Endothelial cell of umbilical vein (primary cell): ENCODE results near the gene RNASEH2C. TPM values are rescaled to one million over a fixed set of nuclear protein-coding genes. Genes with fewer than 3 reads are reported as not detected.
A peak's percentile ranks its signal among the peaks of the same experiment; 100 is the strongest.

ENCODE experiments used
- BruUV-seq: library from RNA; stranded (reverse); fragments of 400-500 nt; replicated peaks from 2 replicates; lab custom pipeline; 2021; lab: Mats Ljungman, UMichigan
- CTCF ChIA-PET: fragments of 300-600, 350-600 bp; sonication (Branson Sonifier 250); formaldehyde crosslinking; loops from one replicate; lab custom pipeline; 2021; ENCODE audit warnings: antibody characterized with exemption, inconsistent platforms; lab: Charles Lee
- POLR2A ChIA-PET: fragments of 300-600, 350-600 bp; sonication (Branson Sonifier 250); formaldehyde crosslinking; loops from one replicate; lab custom pipeline; 2021; ENCODE audit warnings: antibody characterized with exemption, inconsistent platforms; lab: Charles Lee
- DNase-seq: peaks from one replicate; pipeline ENCODE4 v3.0.0-alpha.2; 2011; ENCODE audit warnings: low read depth, low spot score
- FAIRE-seq: peaks from 2 replicates; lab custom pipeline; 2011; peaks lifted over from hg19 to GRCh38; lab: Jason Lieb, UNC
- H2AFZ ChIP-seq: 2 replicates; pipeline ENCODE4 v1.6.0; 2012; ENCODE audit warnings: low read depth, low read length, control low read depth, inconsistent platforms
- H3K27ac ChIP-seq: 2 replicates; pipeline ENCODE4 v1.5.1; 2011; ENCODE audit warnings: low read depth, mild to moderate bottlenecking, control low read depth, low read length, moderate library complexity; ENCODE audit not compliant: insufficient read depth
- H3K27me3 ChIP-seq, 2 experiments: 2 replicates each; pipeline versions ENCODE4 v1.6.0 to v1.6.1; 2011; ENCODE audit warnings: low read length in 2 of 2, mixed read lengths in 1 of 2; ENCODE audit not compliant: control insufficient read depth in 2 of 2, insufficient read depth in 2 of 2
- H3K36me3 ChIP-seq, 2 experiments: 2 replicates in 1 of 2; 3 replicates in 1 of 2; pipeline ENCODE4 v1.5.1; 2011; ENCODE audit warnings: low read length in 2 of 2, mild to moderate bottlenecking in 1 of 2, moderate library complexity in 1 of 2; ENCODE audit not compliant: control insufficient read depth in 2 of 2, insufficient read depth in 2 of 2; ENCODE audit errors: extremely low read depth in 1 of 2
- H3K4me1 ChIP-seq: 3 replicates; pipeline ENCODE4 v1.5.1; 2011; ENCODE audit warnings: mild to moderate bottlenecking, low read length; ENCODE audit not compliant: control insufficient read depth, insufficient read depth; ENCODE audit errors: extremely low read depth
- H3K4me2 ChIP-seq: 2 replicates; pipeline ENCODE4 v1.6.1; 2011; ENCODE audit warnings: low read length, control low read depth, mixed read lengths; ENCODE audit not compliant: insufficient read depth
- H3K4me3 ChIP-seq, 3 experiments: fragments of 200-600 bp in 1 of 3; sonication (generic), shearing (Covaris generic) in 1 of 3; replicated peaks in 1 of 3; 2 replicates each; pipeline ENCODE4 v1.5.1; 2011 to 2016; ENCODE audit warnings: control low read depth in 3 of 3, low read length in 3 of 3, mild to moderate bottlenecking in 2 of 3, inconsistent platforms in 1 of 3, low read depth in 1 of 3, moderate library complexity in 1 of 3; ENCODE audit not compliant: insufficient read depth in 1 of 3
- H3K79me2 ChIP-seq: 2 replicates; pipeline ENCODE4 v1.6.0; 2012; ENCODE audit warnings: low read length, inconsistent platforms; ENCODE audit not compliant: control insufficient read depth, insufficient read depth
- H3K9ac ChIP-seq: replicated peaks from 2 replicates; pipeline ENCODE3; 2011; ENCODE audit warnings: low read length, control low read depth; ENCODE audit not compliant: insufficient read depth; ENCODE audit errors: extremely low read depth
- H3K9me1 ChIP-seq: replicated peaks from 3 replicates; pipeline ENCODE4 v1.6.0; 2011; ENCODE audit warnings: mild to moderate bottlenecking, low read length; ENCODE audit not compliant: control insufficient read depth, insufficient read depth; ENCODE audit errors: extremely low read depth
- H3K9me3 ChIP-seq: replicated peaks from 2 replicates; pipeline ENCODE4 v1.5.1; 2012; ENCODE audit warnings: low read length, inconsistent platforms; ENCODE audit not compliant: control insufficient read depth, insufficient read depth
- H4K20me1 ChIP-seq: replicated peaks from 2 replicates; pipeline ENCODE3; 2011; ENCODE audit warnings: mild to moderate bottlenecking, low read length; ENCODE audit not compliant: control insufficient read depth, insufficient read depth; ENCODE audit errors: extremely low read depth
- EZH2 ChIP-seq: IDR thresholded peaks from 2 replicates; pipeline ENCODE4 v1.6.1; 2012; ENCODE audit warnings: borderline replicate concordance, low read depth, mild to moderate bottlenecking, moderate library complexity, low read length, inconsistent platforms; ENCODE audit not compliant: severe bottlenecking
- FOS ChIP-seq: IDR thresholded peaks from 2 replicates; pipeline ENCODE4 v1.6.1; 2011; ENCODE audit warnings: mild to moderate bottlenecking, low read length, moderate library complexity, borderline replicate concordance; ENCODE audit not compliant: insufficient read depth
- GATA2 ChIP-seq: IDR thresholded peaks from 2 replicates; pipeline ENCODE4 v1.7.0; 2011; ENCODE audit warnings: low read depth, mild to moderate bottlenecking, moderate library complexity, mixed read lengths, low read length; ENCODE audit not compliant: insufficient read length, insufficient read depth
- MYC ChIP-seq: IDR thresholded peaks from one replicate; pipeline ENCODE4 v1.6.1; 2011; ENCODE audit warnings: mild to moderate bottlenecking, low read depth, low read length
- POLR2A ChIP-seq: IDR thresholded peaks from 2 replicates; pipeline ENCODE4 v1.6.1; 2012; ENCODE audit warnings: low read depth, mild to moderate bottlenecking, control low read depth, low read length
- POLR2AphosphoS5 ChIP-seq: IDR thresholded peaks from 2 replicates; pipeline ENCODE4 v1.6.1; 2012; ENCODE audit warnings: low read depth, mild to moderate bottlenecking, control low read depth, low read length, moderate library complexity; ENCODE audit not compliant: insufficient read depth
- dilution Hi-C: fragments of 300-500 bp; cut with MboI; formaldehyde crosslinking; loops from one replicate; pipeline ENCODE4 v1.15.0; 2019; ENCODE audit warnings: low sequenced_read_pairs; ENCODE audit not compliant: extremely low pct_ligation_motif_present
- intact Hi-C: fragments of 100-400 bp; cut with micrococcal nuclease; formaldehyde crosslinking; loops from one replicate; pipeline ENCODE4 v1.10.0; 2022
- polyA plus RNA-seq, 4 experiments: library from polyadenylated mRNA; depleted of rRNA in 3 of 4; stranded (reverse) in 3 of 4; unstranded in 1 of 4; fragments of >200 nt; gene quantifications; 2 replicates each; pipeline versions ENCODE4 v1.2.1 to v1.2.3, GENCODE V29; 2011 to 2012; ENCODE audit warnings: missing spikeins in 1 of 4
- total RNA-seq: library from RNA; stranded (reverse); gene quantifications from 2 replicates; pipeline ENCODE4 v1.2.3, GENCODE V29; 2021

Gene RNASEH2C
- total and polyA plus RNA-seq, 2 donors (not counting 3 experiments of a cell fraction or from before 2014, with no cell fraction given): 62.0 to 110 TPM

- peaks cover 8 to 30% of the 10 kb centered on the region in 2 experiments for H3K36me3 ChIP-seq
- H3K27ac ChIP-seq: peak overlapping the region; percentile 36
- DNase-seq (peak; percentile 46), FAIRE-seq (peak; percentile 55)
- BruUV-seq: no TSS peak
- ChIA-PET POLR2A (interaction anchor here (0.5 to 1.8 kb wide), 5 partner anchors 8 to 173 kb away, joined by 3 to 9 read pairs (median 3); partner anchors contain the start of gene KAT5), CTCF (interaction anchor here (0.5 to 2.9 kb wide), 12 partner anchors 8 to 182 kb away, joined by 3 to 25 read pairs (median 4); partner anchors contain the start of genes AP5B1, FIBP, KAT5 and RELA)
- peak overlapping the region; percentile 82 for H3K9ac ChIP-seq
- intact Hi-C loops: loop anchor here (1.0 kb wide), 1 partner anchor 8 kb away; the partner anchor contains the start of gene KAT5
- peaks cover 22% of the 10 kb centered on the region for H3K79me2 ChIP-seq
- peaks cover 13% of the 10 kb centered on the region for H3K4me1 ChIP-seq
- H3K9me3 ChIP-seq: no peaks in the 10 kb centered on the region
- peak overlapping the region; percentile 64 to 82 (median 67) for H3K4me3 ChIP-seq
- no peaks in the 10 kb centered on the region for H4K20me1 ChIP-seq
- dilution Hi-C loops: no loop called here
- no peaks in the 10 kb centered on the region for H3K9me1 ChIP-seq
- H2AFZ ChIP-seq: peak overlapping the region; percentile 92
- TF ChIP-seq POLR2A (peak; percentile 3), GATA2 (no peak)
- peak overlapping the region; percentile 91 for H3K4me2 ChIP-seq
- no peaks in the 10 kb centered on the region for H3K27me3 ChIP-seq
These were observed 757 bp downstream of the RNASEH2C start for GRCh38 chr11:65719871-65720210.

- Histone ChIP-seq H3K27ac (no peak overlapping the region), H3K4me3 (peak overlapping the region in 1 of 3 experiments; percentile 67), H3K36me3 (peaks cover 10 to 37% of the 10 kb centered on the region in 2 experiments), H3K9me1 (no peaks in the 10 kb centered on the region), H3K9me3 (no peaks in the 10 kb centered on the region), H2AFZ (no peak overlapping the region), H3K27me3 (no peaks in the 10 kb centered on the region), H4K20me1 (no peaks in the 10 kb centered on the region), H3K79me2 (peaks cover 22% of the 10 kb centered on the region), H3K4me2 (peak overlapping the region; percentile 91), H3K9ac (no peak overlapping the region), H3K4me1 (peaks cover 13% of the 10 kb centered on the region)
- FAIRE-seq (no peak), DNase-seq (no peak)
- ChIA-PET POLR2A (interaction anchor here (0.5 to 0.7 kb wide), 2 partner anchors 57 to 174 kb away, joined by 3 to 5 read pairs; no protein-coding TSS in a partner anchor), CTCF (interaction anchor here (0.8 to 2.9 kb wide), 8 partner anchors 7 to 169 kb away, joined by 4 to 25 read pairs (median 7); partner anchors contain the start of genes AP5B1, FIBP, KAT5 and RELA)
- intact Hi-C loops (no loop called here), dilution Hi-C loops (no loop called here)
- TF ChIP-seq EZH2 (no peak), FOS (no peak), POLR2A (no peak), GATA2 (no peak), POLR2AphosphoS5 (no peak), MYC (no peak)
- BruUV-seq: no TSS peak
These were observed 1.6 kb downstream of the RNASEH2C start for GRCh38 chr11:65718964-65719492.
